Fibroblast of peridontal ligament (primary cell): ENCODE results near the gene RHOG.
"Not testable (repeated sequence)": the region's sequence is repeated elsewhere in the genome, so short reads cannot be mapped to it uniquely, and the experiment has no call there.

Source experiments
- DNase-seq: peaks from one replicate; pipeline ENCODE4 v3.0.0-alpha.2; 2010; ENCODE audit errors: extremely low read depth

The RHOG gene

GRCh38 chr11:3834349-3834663 is 6.5 kb downstream of the RHOG start:
- no peak for DNase-seq

- DNase-seq: no peak
These were observed 7.3 kb downstream of the RHOG start for GRCh38 chr11:3833449-3833848.

- no peak for DNase-seq
These were observed 7.9 kb downstream of the RHOG start for GRCh38 chr11:3832816-3833215.

DNA sequence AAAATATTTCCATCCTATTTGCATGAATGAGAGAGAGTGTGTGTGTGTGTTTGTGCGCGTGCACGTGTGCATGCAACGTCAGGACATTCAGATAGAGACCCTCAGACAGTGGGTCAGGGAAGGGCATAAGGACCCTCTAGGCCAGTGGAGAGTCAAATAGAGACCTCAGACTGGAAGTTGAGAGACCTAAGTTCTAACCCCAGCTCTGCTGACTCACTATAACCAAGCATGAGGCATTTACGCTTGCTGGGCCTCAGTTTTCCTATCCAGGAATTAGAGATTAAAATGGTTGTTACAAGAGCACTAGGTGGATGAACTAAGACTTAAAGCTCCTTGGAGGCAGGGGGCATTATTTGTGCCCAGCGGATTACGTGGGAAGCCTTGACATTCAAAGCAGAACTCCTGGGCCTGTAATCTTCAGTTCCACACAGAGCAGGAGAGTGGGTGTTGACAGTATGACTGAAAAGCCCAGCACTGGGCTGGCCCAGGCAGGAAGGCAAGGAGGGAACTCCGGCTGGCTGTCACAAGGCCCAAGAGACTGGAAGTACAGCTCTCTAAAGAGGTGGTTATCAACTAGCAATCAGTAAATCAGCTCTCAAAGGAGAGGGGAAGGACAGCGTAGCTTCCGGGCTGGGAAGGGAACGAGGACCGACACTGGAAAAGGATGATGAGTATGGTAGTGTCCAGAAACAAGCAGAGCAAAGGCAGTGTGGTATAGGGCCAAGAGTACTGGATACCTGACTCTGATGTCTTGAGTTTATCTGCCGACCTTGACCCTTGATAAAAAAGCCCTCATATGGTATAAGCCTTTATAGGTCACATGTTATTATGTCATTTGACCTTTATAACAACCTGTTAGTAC is 9.2 kb downstream of the RHOG start:
- DNase-seq: no peak

DNA sequence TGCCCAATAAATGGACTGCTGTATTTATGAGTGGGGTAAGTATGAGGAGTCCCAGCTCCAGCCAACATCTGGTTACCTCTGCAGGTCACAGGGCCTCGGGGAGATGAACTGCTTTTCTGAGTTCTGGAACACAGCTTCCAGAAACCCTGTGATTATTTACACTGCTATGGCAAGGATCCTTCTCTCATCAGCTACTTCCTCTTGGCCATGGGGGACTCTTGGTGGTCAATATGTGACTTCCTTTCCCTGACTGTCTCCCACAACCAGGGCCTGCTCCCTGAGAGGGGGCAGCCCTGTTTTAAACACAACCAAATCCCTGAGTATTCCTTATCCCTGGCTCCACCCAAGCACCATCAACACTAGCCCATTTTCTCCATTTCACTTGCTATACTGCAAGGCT is 10.0 kb downstream of the RHOG start:
- no peak for DNase-seq

DNA sequence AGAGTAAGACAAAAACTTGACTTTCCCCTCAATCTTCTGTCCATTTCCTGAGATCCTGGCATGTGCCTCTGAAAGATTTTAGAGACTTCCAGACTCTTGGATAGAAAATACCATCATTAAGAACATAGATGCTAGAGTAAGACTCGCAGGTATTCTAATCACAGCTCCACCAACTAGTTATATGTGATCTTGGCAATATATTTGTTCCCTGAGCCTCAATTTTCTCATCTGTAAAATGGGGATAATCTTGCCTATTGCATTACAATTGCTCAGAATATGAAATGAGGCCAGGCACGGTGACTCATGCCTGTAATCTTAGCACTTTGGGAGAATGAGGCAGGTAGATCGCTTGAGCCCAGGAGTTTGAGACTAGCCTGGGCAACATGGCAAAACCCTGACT is 10.7 kb downstream of the RHOG start:
- DNase-seq: no peak

DNA sequence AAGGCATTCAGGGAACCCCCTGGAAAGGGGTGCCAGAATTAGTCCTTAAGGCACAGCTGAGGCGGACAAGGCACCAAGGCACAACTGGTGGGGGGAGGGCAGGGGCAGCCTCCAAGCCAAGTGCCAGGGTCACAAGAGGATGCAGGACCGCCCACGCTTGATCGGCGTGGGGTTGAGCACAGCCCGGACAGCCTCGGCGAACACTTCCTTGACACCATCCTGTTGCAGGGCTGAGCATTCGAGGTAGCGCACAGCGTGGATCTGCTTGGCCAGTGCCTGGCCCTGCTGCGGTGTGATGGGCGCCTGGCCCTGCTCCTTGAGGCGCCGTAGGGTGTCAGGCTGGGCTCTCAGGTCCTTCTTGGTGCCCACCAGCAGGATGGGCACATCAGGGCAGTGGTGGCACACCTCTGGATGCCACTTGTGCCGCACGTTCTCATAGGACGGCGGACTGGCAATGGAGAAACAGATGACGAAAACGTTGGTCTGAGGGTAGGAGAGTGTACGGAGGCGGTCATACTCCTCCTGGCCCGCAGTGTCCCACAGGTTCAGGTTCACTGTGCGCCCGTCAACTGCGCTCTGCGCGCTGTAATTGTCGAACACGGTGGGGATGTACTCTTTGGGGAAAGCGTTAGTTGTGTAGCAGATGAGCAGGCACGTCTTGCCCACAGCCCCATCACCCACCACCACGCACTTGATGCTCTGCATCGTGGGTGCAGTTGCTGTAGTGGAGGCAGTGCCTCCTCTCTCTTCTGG is 13.1 kb downstream of the RHOG start:
- DNase-seq: no peak

GRCh38 chr11:3826721-3827120 is 14.0 kb downstream of the RHOG start:
- no peak for DNase-seq

- DNase-seq: no peak
These were observed 15.1 kb downstream of the RHOG start for GRCh38 chr11:3825473-3826154.

- no peak for DNase-seq
These were observed 15.9 kb downstream of the RHOG start for GRCh38 chr11:3824714-3825472.

DNA sequence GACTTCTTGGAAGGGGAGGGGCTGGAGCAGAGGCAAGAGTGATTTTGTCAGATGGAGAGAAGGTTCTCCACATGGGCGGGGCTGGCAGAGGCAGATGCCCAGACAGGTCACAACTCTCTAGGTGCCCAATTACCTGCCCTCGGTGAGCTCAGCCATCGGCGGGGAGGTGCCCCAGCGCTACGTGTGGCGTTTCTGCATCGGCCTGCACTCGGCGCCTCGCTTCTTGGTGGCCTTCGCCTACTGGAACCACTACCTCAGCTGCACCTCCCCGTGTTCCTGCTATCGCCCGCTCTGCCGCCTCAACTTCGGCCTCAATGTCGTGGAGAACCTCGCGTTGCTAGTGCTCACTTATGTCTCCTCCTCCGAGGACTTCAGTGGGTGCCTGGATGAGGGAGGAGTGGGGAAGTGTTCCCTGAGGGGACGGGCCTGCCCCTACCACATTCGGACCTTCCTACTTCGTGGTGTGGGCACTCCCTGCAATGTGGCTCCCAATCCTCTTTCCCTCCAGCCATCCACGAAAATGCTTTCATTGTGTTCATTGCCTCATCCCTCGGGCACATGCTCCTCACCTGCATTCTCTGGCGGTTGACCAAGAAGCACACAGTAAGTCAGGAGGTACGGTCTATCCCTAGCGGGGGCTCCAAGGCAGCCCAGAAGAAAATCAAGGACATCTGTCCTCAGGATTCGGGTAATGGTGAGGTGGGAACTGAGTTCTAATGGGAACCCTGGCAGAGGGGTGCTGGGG is 16.8 kb downstream of the RHOG start:
- no peak for DNase-seq

DNA sequence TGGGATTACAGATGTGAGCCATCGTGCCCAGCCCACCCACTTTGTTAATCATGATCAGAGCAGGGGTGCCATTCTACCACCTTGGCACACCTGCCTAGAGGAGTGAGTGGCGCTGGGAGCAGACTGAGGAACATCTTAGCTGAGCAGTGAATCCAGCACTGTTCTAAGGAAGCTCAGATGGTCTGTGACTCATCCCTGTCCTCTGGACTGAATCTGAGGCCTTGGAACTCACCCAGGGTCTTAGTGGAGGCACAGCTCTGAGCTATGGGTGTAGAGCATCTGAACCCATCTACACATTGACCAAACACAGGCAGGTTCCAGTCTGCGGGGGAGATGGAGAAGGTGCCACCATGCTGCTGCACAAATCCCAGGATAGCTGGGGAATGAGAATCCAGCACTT is 17.5 kb downstream of the RHOG start:
- peak; percentile 76 for DNase-seq

- DNase-seq: no peak
These were observed 18.4 kb downstream of the RHOG start for GRCh38 chr11:3822312-3822711.

DNA sequence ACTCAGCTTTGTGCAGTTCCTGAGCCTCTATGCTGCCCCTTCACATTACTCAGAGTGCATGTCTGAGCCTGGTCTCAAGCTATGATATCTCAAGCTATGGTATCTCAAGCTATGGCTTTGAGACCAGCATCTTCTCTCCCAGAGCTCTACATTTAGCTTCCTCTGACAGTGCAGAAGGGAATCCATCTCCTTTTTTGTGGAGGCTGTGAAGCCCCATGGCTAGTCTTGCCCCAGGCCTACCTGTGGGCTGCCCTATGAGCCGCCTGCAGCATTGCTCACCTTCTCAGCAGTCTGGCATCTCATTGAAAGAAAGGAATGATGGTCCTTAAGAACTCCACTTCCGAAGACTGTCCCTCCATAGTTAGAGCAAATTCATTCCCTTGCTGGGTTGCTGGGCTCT is 19.8 kb downstream of the RHOG start:
- DNase-seq: no peak

DNA sequence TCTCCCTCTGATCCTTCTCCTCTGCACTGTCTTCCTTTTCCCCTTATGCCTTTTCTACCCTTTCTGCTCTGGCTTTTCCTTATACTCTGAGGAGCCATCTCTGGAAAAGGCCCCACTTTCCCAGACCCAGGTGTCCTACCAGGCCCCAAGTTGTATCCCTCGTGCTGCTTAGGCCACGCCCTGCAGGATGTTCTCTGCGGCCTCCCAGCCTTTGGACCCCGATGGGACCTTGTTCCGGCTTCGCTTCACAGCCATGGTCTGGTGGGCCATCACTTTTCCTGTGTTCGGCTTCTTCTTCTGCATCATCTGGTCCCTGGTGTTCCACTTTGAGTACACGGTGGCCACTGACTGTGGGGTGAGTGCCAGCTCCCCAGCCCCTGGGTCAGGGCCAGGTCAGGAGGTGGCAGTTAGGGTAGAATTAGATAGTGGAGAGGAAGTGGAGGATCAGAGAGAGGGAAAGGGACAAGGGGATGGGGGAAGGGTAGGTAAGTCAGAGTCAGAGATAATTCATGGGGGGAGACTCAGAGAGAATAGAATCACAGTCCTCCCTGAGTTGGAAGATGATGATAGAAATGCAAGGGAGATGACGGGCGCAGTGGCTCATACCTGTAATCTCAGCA is 23.5 kb downstream of the RHOG start:
- no peak for DNase-seq

- DNase-seq: no peak
These were observed 24.1 kb downstream of the RHOG start for GRCh38 chr11:3816673-3817072.

DNA sequence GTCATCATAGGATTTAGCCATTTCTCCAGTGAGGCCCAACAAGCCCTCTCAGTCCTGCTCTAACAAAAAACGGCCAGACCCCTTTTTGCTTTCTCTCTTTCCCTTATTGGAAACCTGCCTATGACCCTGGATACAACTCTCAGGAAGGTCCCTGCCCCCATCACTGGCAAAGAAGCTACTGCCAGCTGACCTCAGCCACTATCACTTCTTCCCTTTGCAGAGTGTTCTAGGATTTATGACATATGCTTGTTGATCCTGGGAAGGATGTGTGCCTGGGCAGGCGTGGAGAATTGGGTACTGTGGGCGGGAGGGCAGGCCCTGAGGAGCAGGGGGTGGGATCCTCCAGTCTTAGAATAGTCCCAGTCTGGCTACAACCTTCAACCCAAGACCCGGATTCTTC is 24.9 kb downstream of the RHOG start:
- DNase-seq: no peak

GRCh38 chr11:3814832-3815231 is 25.9 kb downstream of the RHOG start:
- not testable (repeated sequence) for DNase-seq

DNA sequence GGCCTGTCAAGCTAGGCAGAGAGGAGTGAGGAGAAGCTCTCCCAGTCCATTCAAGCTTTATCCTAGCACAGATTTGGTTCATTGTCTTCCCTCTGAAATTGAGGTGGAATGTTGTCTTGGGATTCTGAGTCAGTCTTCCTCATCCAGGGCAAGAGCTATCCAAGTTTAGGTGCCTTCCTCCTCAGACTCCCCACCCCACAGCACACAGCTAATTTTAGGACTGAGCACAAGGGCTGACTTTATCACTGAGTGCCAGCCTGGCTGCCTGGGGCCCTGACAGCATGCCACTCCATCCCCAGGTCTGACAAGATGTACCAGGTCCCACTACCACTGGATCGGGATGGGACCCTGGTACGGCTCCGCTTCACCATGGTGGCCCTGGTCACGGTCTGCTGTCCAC is 29.8 kb downstream of the RHOG start:
- DNase-seq: peak; percentile 30

- no peak for DNase-seq
These were observed 30.3 kb downstream of the RHOG start for GRCh38 chr11:3810446-3810845.

DNA sequence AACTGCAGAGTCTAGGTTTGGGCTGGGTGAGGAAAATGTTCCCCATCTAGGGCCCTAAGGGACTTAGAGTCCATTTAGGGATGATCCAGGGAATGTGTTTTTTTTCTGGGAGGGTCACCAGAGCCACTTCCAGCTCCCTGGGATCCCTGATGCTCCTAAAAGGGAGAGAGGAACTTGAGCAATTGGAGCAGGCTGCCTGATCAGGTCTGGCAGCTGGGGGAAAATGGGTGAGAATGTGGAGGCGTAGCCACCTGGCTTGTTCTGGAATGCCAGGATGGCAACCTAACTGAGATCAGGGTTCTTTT is 31.2 kb downstream of the RHOG start:
- DNase-seq: no peak
